GM18951 (cell line): ENCODE measurements around the gene PCNX2.

Source experiments
- POLR2A ChIP-seq: IDR thresholded peaks from 4 replicates; pipeline ENCODE4 v1.6.1; 2011; ENCODE audit warnings: mild to moderate bottlenecking; ENCODE audit not compliant: insufficient read length, insufficient read depth; ENCODE audit errors: extremely low read depth
- in situ Hi-C: fragments of 300-500 bp; cut with MboI; formaldehyde crosslinking; loops from one replicate; pipeline ENCODE4 v1.12.0; 2022; ENCODE audit warnings: low sequenced_read_pairs, mixed read lengths, inconsistent platforms; ENCODE audit not compliant: unreplicated experiment

PCNX2 gene

DNA sequence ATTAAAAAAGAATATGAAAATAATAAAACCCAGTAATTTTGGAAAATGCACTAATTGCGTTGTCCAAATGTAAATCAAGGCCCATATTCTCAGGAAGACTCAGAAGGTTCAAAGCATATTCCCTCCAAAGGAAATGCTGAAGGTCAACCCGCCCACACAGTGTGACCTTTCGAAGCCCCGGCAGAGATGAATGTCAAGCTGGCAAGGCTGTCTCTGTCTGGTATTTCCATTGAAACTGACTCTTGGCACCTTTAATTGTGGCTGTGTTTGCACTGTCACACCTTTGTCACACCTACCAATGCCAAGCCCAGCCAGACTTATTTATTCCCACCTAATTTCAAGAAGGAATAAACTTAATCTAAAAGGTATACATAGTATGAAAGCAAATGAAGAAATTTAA, 262.6 kb downstream of the PCNX2 start:
- TF ChIP-seq POLR2A, result no peak
- in situ Hi-C loops, result no loop called here

DNA sequence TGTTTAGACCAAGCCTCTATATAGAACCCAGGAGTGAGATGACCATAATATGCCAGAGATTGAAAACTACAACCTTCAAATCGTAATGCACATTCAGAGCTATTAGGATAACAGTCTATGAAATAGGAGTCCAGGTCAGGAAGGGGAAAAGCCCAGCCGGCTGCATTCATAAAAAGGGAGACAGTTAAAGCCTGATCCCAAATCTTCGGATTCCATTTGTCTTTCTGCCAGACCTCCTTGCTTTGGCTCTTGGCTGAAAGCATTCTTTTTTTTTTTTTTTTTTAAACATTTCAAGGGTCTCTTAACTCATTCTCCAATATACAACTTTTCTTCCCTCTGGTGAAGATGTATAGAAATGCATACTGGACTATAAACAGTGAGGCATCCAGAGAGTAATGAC, 264.0 kb downstream of the PCNX2 start:
- no peak for TF ChIP-seq POLR2A
- in situ Hi-C loops, result no loop called here

DNA sequence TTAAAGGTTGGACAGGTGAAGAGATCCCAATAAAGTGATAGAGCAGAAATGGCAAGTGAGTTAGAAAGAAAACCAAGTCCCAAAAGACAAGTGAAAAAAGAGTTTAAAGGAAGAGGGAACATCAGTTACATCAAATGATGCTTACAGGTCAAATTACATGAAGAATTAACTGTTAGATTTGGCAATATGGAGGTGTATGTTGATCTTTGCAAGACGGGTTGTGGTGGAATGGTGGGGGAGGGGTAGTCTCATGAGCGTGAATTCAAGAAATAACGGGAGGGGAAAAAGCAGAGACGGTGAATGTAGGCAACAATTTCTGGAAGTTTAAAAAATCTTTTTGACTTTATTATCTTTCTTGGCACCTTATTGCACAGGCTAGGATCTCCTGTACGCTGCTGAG, 268.5 kb downstream of the PCNX2 start:
- in situ Hi-C loops, result no loop called here
- TF ChIP-seq POLR2A, result no peak

DNA sequence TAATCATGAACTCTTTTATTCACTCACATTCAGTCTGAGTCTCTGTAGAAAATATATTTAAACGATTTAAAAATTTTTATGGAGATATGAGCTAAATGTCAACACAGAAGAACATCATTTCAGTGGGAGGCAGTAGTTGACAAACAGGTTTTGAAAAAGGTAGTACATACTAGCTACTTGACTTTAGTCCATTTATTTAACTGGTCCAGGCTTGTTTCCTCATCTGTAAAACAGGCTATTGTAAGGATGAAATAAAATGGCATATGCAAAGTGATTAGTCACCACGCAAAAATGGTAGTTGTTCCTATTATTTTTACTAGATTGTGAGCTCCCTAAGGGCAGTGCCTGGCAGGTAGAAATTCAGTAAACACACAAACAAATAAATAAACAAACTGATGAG, 270.0 kb downstream of the PCNX2 start:
- in situ Hi-C loops, result no loop called here
- TF ChIP-seq POLR2A, result no peak

DNA sequence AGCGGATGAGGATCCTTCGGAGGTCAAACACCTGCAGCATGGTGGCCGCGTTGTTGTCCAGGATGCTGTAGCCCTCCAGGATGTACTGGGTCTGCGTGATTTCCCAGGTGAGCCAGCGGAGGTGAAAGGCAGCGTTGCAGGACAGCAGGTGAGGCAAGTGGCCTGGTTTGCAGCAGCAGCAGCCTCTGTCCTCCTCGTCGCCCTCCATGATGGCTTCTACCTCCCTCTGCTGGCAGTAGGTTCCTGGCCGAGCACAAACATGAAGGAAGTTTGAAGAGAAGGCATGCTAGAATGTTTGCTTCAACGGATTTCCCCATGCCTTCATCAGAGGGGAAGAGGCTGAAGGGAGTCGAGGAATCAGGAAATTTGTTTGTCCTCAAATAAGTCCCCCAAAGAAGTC, 270.4 kb downstream of the PCNX2 start:
- in situ Hi-C loops, result no loop called here
- no peak for TF ChIP-seq POLR2A

DNA sequence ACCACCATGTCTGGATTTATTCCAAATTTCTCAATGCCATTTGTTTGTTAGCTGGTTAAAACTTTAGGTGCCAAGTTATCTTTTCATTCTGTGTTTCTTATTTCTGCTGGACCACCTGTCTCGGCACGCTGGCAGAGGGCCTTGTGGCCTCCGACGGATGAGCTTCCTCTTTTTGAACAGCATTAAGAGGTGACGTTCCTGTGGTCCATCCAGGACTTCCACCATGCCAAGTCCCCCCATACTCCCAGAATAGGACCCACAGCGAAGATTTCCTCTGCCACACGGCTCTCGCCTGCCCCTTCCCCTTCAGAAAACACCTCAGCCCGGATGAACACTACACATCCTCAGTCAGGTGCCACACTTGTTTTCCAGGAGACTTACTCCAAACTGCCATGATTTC, 271.3 kb downstream of the PCNX2 start:
- no peak for TF ChIP-seq POLR2A
- in situ Hi-C loops, result no loop called here

DNA sequence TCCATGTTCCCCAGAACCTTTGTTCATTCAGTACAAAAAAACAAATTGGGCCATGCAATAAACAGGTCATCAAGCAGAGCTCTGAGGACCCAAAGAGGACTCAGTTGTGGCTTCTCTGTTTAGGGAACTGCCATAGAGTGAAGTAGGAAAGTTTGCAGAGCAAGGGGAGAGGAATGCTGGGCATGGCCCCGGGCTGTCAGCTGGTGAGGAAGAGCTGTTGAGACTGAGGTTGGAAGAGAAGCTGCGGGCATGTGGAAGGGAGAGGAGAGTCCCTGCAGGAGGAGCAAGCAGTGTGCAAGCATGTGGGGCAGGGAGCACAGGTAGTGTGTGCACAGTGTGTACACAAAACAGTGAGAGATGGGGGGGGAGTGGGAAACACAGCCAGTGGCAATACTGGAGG, 273.3 kb downstream of the PCNX2 start:
- TF ChIP-seq POLR2A, result no peak
- in situ Hi-C loops, result no loop called here

DNA sequence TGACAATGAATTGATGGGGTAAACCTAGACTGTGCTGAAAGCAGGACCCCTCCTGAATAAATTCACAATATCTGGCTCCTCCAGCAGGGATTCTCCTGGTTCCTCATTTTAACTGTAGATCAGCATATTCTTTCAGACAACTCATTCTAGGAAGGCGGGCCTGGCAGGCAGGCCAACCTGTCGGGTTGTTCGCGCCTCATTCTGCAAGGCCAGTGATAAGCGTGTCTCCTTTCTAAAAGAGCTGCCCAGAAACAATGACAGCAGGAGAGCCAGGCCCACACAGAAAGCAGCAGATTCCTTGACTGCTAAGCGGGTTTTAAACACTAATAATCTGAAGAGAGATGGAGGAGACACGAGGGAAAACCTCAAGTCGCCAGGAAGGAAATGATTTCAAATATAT, 275.1 kb downstream of the PCNX2 start:
- in situ Hi-C loops, result no loop called here
- TF ChIP-seq POLR2A, result no peak

GRCh38 chr1:233019778-233020325, 275.7 kb downstream of the PCNX2 start:
- no peak for TF ChIP-seq POLR2A
- in situ Hi-C loops, result no loop called here

GRCh38 chr1:233019083-233019482, 276.4 kb downstream of the PCNX2 start:
- in situ Hi-C loops, result no loop called here
- no peak for TF ChIP-seq POLR2A

DNA sequence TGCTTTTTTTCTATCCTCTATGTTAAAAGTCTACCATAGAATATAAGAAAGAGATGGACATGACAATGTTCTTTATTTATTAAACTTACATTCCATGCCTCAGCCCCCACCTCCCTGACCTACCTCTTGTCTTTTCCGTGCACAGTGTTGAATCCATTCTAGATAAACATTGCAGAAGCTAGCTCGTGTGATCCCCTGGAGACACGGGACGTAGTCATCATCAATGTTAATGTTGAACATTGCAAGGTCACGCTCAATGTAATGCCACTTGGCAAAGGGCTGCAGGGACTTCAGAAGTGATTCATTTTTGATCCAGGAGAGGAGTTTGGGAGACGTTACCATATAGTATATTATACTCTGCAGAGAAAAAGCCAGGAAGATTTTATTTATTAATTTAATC, 278.7 kb downstream of the PCNX2 start:
- no peak for TF ChIP-seq POLR2A
- in situ Hi-C loops, result no loop called here

DNA sequence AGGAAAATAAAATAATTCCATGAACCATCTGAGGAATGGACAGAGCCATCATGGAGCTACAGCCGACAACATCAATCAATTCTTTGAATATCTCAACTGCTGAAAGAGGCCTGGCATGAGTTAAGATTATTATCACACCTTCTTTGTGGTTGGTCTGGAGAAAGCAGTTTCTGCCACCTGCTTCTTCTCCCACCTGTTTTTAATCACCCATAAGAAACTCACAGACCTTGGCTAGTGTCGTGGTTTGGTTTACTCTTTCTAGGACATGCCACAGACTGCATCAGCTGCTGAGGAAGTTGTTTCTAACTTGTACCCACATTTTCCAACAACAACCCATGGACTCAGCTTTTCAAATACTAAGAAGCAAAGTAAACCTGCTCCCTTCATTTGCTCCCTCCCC, 279.6 kb downstream of the PCNX2 start:
- in situ Hi-C loops, result no loop called here
- TF ChIP-seq POLR2A, result no peak

- in situ Hi-C loops, result no loop called here
- TF ChIP-seq POLR2A, result no peak
Observed at GRCh38 chr1:233012021-233012420, 283.5 kb downstream of the PCNX2 start.

DNA sequence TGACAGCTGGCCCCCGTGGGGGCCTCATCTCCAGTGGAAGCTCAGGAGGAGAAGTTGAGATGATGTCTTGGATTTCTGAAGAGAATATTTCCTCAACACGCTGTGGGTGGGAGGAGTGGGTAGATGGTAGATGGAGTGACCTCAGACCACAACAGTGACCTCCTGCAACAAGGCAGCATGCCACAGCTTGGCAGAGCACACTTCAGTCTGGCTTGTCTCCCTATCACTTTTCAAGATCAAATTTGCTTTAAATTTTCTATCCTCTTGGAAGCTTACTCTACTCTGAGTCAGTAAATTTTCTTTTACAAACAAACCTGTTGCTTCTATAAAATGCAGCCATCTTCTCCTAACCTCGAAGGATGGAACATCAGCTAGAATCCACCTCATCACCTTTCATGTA, 285.4 kb downstream of the PCNX2 start:
- no peak for TF ChIP-seq POLR2A
- in situ Hi-C loops, result no loop called here

GRCh38 chr1:233006541-233006973, 289.0 kb downstream of the PCNX2 start:
- in situ Hi-C loops, result no loop called here
- TF ChIP-seq POLR2A, result no peak

DNA sequence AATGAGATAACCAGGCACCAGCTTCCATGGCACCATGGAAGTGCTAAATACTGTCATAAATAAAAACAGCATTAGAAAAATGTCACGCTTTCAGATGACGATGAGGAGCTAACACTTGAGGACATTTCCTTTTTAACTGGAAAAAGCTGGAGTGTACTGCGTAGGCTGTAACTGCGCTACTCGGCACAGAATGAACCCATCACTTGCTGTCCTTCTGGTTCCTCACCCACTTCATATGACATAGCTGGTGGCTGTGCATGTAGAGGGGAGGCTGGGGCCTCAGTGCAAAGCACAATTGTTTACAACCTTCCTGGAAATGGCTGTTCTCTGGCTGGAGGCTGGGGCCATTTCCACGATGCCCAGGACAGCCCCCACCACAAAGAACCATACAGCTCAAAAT, 289.4 kb downstream of the PCNX2 start:
- no peak for TF ChIP-seq POLR2A
- in situ Hi-C loops, result no loop called here

- TF ChIP-seq POLR2A, result no peak
- in situ Hi-C loops, result no loop called here
Observed at GRCh38 chr1:233005703-233006102, 289.8 kb downstream of the PCNX2 start.
